HG02852 (cell line): ENCODE measurements around the gene PARD6B.
"Not testable (repeated sequence)": the region's sequence is repeated elsewhere in the genome, so short reads cannot be mapped to it uniquely, and the experiment has no call there.

Experiments used
- ATAC-seq: cut with Tn5 transposase; IDR thresholded peaks from one replicate; pipeline ENCODE4 v1.9.1; 2021; ENCODE audit warnings: mild to moderate bottlenecking, moderate library complexity; ENCODE audit not compliant: unreplicated experiment

The PARD6B gene

GRCh38 chr20:50744143-50744792, 12.9 kb downstream of the PARD6B start:
- no peak for ATAC-seq

- no peak for ATAC-seq
Measured at GRCh38 chr20:50745634-50746137, 14.3 kb downstream of the PARD6B start.

DNA sequence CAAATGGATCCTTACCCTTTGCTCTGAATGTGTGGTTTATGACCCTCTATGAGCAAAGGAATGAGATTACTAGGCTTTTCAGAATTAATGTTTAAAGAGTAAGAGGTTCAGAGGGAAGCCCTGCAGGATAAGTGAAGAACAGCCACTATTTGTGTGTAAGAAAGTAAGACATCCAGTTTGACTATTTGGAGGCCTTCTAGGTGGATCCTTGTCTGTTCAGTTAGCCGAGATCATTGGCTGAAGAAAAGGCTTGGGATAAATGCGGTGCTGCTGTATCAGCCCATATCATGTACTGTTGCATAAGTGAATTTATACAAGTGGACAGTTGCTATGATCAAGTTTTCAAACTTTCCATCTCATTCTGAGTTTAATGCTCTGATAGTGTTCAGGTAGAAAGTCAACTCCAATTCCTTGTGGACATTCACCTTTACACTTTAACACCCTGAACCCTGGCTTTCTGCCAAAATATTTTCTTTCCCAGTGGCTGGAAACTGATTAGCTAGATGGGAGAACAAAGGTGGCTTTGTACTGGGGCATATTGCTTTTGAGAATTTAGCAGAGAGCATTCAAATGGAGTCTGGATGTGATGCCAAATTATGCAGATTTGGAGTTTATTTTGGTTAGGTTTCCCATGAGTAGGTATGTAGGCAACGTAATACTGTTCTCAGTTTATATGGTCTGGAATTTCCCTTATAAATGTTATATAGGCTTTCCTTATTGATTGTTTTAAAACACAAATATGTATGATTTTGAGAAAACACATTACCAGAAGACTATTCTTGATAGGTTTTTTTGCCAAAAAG, 15.0 kb downstream of the PARD6B start:
- ATAC-seq: no peak

DNA sequence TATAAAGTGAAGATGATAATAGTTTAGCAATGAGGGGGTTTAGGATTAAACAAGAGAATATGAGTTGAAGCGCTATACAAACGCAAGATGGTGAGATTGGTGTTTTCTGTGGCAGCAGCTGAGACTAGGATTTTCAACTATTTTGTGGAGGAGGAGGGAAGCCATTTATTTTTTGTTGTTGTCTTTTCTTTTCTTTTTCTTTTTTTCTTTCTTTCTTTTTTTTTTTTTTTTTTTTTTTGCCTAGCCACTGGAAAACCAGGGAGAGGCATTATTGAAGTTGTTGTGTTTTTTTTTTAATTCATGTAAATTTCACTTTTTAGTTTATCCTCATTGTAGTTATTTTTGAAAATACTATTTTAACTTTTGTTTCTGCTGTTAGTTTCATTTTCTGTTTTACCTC, 15.9 kb downstream of the PARD6B start:
- ATAC-seq: no peak

DNA sequence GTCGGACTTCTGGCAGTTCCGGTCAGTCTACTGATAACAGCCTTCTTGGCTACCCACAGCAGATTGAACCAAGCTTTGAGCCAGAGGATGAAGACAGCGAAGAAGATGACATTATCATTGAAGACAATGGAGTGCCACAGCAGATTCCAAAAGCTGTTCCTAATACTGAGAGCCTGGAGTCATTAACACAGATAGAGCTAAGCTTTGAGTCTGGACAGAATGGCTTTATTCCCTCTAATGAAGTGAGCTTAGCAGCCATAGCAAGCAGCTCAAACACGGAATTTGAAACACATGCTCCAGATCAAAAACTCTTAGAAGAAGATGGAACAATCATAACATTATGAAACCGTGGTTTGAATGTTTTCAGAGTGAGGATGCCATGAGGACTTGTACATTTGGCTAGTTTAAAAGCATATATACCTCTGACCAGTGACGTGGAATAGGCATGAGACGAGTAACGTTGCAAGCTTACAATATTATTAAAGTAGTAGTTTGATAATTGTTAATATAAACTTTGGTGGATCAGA, 18.8 kb downstream of the PARD6B start:
- ATAC-seq: no peak

- no peak for ATAC-seq
Measured at GRCh38 chr20:50753152-50753551, 21.8 kb downstream of the PARD6B start.

DNA sequence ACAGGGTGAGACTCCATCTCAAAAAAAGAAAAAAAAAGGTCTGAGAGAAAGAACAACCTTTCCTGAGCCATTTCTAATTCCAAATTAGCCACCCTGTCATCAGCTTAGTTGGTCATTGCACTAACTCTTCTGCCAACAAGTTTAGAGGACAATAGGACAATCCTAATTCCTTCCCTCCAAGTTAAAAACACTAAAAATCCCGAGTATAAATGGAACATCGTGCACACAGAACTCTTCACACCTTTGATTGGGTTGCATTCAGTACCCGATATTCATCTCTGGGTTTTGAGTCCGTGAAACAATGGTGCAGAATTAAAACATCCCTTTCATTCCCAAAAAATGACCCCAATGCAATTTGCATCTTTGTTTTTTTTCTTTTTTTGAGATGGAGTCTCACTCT, 23.0 kb downstream of the PARD6B start:
- ATAC-seq: no peak

- ATAC-seq: no peak
Measured at GRCh38 chr20:50756447-50756846, 25.1 kb downstream of the PARD6B start.

DNA sequence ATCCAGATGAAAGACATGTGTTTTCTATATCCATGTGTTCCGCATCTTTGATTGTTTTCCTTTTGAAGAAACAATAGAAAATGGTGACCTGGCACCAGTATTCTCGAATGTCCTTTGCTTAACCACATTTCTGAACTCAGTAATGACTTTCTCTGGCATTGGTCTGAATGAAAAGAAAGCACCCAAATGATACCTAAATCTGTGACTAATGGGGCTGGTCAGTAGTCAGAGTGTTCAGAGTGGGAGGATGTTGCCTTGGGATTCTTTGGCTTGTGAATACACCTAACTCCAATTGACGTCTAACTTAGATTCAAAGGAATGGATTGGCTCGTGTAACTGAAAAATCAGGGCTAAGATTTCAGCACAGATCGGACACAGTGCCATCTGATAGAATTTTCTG, 27.1 kb downstream of the PARD6B start:
- no peak for ATAC-seq

DNA sequence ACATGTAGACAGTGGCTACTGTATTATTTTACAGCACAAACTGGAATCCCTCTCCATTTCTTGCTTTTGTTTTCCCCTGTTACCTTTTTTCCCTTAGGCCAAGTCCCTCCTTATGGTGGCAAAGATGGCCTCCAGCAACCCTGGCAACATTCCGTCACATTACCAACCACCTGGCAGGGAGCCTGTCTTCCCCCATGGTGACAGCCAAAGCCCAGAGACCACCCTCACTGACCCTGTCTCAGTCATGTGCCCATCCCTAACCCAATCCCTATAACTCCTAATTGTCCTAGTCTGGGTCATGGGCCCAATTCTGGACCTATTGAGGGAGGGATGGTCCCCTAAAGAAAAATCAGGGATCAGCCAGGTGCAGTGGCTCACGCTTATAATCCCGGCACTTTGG, 27.6 kb downstream of the PARD6B start:
- no peak for ATAC-seq

- no peak for ATAC-seq
Measured at GRCh38 chr20:50759678-50760077, 28.3 kb downstream of the PARD6B start.

DNA sequence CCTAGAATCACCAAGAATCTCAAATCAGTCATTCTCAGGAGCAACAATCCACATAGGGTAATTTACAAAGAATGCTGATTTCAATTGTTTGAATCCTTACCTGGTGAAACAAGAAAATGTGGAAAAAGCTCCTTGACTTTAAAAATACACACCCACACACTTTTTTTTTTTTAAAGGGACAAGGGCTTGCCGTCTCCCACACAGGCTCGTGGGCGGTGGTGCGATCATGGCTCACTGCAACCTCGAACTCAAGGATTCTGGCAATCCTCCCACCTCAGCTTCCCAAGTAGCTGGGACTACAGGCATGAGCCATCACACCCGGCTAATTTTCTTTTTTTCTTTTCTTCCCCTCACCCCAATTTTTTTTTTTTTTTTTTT, 30.7 kb downstream of the PARD6B start:
- no peak for ATAC-seq

DNA sequence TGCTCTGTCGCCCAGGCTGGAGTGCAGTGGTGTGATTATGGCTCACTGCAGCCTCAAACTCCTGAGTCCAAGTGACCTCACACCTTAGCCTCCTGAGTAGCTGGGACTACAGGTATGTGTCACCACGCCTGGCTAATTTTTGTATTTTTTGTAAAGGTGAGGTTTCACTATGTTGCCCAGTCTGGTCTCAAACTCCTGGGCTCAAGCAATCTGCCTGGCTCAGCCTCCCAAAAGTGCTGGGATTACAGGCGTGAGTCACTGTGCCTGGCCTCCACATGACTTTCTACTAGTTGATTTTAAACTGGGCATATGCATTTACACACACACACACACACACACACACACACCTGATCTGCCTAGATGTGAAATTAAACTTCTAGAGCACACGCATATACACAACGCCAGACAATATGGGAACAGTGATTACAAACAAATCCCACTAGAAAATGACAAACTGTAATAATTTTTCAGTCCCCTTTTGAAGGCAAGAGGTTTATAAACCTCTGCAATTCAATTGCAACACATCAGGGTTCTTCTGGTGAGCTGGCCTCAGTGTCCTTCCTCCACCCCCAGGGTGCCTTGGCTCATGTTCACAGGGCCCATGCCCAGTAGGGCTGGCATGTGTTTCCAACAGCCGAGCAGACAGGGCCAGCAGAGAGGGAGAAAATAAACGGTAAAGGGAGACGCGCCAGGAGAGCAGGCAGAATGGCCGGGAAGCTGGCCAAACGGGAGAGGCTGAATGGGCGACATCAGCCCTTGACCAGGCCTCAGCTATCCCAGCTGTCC, 31.2 kb downstream of the PARD6B start:
- ATAC-seq: no peak

GRCh38 chr20:50763550-50764458, 32.4 kb downstream of the PARD6B start:
- not testable (repeated sequence) for ATAC-seq

GRCh38 chr20:50765251-50765650, 33.9 kb downstream of the PARD6B start:
- ATAC-seq: not testable (repeated sequence)

DNA sequence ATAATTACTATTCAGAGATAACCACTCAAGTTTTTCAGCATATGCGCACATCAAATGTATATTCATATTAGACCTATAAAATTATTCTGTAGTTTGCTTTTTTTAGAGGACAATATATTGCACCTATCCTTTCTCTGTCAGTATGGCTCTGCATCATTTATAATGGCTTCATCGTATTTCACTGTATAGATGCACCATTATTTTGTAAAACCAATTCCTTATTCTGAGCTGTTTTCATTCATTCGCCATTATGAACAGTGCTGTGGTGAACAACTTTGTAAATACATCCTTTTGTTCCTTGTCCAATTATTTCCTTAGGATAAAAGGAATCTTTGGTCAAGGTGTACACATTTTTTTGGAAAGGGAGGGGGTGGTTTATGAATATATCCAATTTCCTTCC, 34.3 kb downstream of the PARD6B start:
- ATAC-seq: no peak

DNA sequence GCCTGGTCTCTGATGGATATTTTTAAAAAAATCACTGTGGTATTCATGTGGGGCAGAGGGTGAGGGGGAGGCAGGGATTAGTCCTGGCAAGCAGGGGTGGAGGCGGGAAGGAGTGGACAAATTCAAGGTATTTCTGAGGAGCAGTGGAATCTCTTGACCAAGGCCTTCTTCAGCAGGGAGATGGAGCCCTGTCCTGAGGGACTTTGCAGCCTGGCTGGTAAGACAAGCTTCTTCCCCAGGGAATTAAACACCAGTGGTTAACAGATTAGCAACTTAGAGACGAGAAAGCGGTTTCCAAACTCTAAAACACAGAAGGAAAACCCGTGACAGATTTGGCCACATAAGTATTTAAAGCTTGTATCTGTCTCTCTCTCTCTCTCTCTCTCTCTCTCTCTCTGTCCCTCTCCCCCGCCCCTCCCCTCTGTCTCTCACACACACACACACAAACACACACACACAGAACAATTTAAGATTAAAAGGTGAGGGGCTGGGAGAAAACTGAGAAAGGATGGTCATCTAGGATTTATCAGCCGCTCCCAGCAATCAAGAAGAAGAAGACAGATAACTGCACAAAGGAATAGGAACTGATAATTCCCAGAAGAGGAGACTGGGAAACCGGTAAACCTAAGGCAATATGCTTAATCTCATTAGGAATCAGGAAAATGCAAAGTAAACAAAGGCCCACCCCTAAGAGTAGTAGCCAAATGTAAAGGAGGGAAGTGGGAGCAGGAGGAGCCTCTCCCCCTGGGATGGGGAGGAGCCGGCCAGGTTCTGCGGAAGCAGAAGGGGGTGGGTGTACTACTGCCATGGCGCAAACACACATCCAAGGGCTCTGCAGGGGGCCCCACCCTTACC, 35.8 kb downstream of the PARD6B start:
- ATAC-seq: not testable (repeated sequence)

DNA sequence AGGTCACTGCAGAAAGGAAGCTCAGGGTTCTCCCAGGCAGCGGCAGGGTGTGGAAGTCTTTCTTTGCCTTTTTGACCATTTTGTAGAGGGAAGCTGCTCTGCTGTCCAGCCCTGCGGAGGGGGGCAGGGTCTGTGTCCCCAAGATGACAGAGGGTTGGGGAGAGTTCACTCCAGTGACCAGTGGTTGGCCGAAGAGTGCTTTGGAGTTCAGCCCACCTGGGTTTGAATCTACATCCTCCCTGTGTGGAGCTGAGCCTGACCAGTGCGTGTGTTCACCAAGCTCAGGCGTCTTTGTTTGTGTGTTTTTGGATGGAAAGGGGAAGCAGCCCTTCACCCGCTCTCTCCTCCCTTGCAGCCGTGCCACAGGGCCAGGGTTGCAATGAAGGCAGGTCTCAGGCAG, 37.6 kb downstream of the PARD6B start:
- not testable (repeated sequence) for ATAC-seq

DNA sequence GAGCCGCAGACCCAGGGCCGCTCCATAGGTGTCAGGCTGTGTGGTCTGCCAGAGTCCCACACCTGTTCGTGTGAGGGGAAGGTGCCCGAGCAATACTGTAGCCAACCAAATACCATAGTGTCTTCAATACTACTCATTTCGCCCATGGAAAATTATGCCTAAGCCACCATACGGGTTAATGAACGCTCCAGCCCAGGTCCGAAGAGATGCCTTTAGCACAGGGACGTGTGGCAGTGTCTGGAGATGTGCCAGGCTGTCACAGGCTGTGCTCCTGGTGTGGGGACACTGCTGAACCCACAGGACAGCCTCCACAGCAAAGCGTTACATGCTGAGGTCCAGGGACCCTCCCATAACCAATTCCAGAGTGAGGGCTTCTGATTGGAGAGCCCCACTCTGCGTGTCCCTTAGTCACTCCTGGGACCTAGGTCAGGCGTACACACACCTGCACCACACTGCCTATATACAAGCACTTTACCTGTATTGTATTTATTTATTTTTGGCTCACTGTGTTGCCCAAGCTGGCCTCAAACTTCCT, 38.2 kb downstream of the PARD6B start:
- ATAC-seq: not testable (repeated sequence)
